NT2/D1 (cell line): Measurements from ENCODE around the gene ATXN7L3.

Experiments used
- SUZ12 ChIP-seq: IDR thresholded peaks from 2 replicates; pipeline ENCODE4 v1.6.1; 2011; ENCODE audit not compliant: insufficient read length, insufficient read depth; ENCODE audit errors: extremely low read depth
- YY1 ChIP-seq: IDR thresholded peaks from 2 replicates; pipeline ENCODE4 v1.6.1; 2011; ENCODE audit not compliant: insufficient read length, insufficient read depth

- TF ChIP-seq SUZ12 (no peak), YY1 (no peak)
Measured at GRCh38 chr17:44183024-44183423, 16.7 kb downstream of the ATXN7L3 start.
